Measurements from ENCODE around the gene RFPL1. TPM values are rescaled to one million over a fixed set of nuclear protein-coding genes. Genes with fewer than 3 reads are reported as not detected.

The RFPL1 gene
- total RNA-seq, 2 donors from 2014 or later = not detected

DNA sequence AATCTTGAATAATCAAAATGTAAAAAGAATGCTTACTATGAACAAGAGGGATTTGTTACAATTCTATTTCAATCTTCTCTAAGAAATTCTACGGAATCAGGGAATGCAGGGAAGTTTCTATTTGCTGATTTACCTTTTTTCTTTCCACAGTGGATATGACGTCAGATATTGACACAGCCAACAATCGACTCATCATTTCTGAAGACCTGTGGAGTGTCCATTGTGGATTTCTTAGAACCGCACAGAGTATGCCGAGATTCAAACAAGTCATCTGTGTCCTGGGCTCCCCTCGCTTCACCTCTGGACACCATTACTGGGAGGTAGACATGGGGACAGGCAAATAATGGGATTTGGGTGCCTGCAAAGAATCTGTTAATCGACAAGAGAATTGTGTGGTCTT, 4.1 kb upstream of the RFPL1 start:
- intact Hi-C loops (cut with DNase I, micrococcal nuclease) = no loop called here
- ATAC-seq (no peak), DNase-seq (no peak)

DNA sequence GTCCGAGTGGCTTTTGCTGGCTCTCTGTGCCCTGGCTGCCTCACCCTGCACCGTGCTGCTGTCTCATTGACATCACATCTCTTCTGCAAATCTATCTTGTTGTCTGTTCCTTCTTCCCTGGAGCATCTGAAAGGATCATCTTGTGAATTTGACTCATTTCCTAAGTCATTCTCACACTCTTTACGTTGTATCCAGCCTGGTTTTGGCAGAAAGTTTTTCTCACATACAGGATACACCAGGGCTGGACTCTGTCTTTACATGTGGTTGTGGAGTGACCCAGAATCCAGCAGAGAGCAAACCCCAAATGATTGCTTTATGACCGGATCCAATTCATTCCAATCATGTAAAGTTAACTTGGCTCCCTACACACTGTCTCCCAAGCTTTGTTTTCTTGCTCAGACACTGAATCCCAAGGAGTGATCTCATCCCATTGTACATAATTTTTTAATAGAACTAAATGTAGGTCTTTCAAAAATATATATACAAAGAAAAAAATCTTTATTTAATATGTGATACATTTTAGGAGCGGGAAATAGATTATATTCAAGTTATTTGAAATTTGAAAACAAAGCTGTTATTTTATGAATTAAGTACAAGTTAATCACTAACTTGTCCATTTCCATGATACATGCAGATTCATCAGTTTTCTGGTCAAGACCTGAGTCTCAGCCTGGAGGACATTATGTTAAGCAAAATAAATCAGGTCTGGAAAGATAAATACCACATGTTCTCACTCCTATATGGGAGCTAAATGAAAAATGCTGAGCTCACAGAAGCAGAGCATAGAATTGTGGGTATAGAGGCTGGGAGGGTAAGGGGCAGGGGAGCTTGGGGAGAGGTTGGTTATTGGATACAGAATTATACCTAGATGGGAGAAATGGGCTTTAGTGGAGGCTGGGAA, 2.9 kb upstream of the RFPL1 start:
- intact Hi-C loops (cut with DNase I, micrococcal nuclease) = no loop called here
- no peak for ATAC-seq
- DNase-seq = no peak

DNA sequence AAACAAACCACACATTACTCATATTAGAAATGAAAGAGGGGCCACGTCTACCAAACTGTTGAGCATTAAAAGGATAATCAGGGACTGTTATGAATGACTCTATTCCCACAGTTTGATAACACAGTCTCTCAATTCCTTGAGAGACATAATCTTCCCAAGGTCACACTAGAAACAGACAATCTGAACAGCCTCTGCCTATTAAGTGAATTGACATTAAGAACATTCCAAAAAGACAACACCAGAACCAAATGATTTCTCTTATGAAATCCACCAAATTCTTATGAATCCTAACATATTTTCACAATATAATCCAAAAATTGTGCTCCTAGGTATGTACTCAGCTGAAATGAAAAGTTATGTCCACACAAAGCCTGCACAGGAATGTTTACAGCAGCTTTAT, 4.6 kb downstream of the RFPL1 start:
- intact Hi-C loops (cut with DNase I, micrococcal nuclease) = no loop called here
- DNase-seq (no peak), ATAC-seq (no peak)

DNA sequence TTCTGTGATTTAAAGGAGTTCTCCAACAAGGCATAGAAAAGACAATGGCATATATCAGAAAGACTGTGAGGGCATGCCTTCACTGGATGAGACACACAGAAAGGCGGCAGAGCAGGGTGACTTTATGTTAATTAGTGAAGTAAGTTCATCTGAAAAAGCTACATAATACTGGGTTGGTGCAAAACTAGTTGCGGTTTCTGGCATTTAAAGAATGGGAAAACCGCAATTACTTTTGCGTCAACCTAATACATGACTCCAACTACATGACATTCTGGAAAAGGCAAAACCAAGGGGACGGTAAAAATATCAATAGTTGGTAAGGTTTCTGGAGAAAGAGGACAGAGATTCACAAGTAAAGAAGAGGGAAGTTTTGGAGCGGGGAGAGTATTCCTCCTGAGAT, 5.1 kb downstream of the RFPL1 start:
- intact Hi-C loops (cut with DNase I, micrococcal nuclease) = no loop called here
- DNase-seq (no peak), ATAC-seq (no peak)

DNA sequence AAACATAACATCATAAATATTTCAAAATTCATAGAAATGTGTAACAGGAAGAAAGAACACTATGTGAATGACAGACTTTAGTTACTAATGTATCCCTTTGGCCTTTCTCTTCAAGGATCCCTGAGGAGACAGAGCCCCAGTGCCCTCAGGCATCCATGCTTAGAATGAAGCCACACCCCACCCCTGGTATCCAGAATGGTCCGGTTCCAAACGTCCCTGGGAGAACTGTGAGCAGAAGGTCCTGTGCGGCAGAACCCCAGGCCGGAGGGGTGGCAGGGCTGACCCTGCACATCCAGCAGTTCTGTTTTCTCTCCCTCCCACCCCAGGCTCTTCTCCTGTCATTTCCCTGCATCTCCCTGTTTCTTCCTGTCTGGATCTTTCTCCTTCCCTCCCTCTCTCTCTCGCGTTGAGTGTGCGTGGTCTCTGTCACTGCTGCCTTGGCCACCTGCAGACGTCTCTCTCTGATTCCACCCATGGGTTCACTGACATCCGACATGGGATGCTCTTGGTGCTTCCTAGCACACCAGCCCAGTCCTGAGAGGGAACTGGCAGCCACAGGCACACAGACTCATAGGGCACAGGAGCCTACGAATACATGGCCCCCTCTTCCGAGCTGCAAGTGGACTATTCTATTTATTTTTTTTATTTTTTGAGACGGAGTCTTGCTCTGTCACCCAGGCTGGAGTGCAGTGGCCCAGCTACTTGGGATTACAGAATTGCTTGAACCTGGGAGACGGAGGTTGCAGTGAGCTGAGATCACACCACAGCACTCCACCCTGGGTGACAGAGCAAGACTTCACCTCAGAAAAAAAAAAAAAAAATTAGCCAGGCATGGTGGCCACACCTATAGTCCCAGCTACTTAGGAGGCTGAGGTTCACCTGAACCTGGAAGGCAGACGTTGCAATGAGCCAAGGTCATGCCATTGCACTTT, 5.7 kb downstream of the RFPL1 start:
- intact Hi-C loops (cut with DNase I, micrococcal nuclease) = no loop called here
- DNase-seq = no peak
- ATAC-seq = no peak

DNA sequence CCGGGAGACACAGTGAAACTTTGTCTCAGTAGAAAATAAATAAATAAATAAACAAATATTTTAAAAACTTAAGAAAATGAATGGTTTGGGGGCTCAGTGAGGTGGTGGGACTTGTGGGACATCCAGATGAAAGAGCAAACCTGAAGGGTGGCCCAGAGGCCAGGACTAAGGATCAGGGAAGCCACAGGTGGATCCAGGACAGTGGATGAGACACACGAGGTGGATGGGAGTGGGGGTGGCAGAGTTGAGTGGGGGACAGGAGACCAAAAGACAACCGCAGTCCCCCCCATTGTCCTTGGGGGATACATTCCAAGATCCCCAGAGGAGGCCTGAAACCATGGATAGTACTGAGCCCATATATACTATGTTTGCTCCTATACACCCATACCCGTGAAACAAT, 7.1 kb downstream of the RFPL1 start:
- intact Hi-C loops (cut with DNase I, micrococcal nuclease) = no loop called here
- no peak for DNase-seq
- no peak for ATAC-seq

DNA sequence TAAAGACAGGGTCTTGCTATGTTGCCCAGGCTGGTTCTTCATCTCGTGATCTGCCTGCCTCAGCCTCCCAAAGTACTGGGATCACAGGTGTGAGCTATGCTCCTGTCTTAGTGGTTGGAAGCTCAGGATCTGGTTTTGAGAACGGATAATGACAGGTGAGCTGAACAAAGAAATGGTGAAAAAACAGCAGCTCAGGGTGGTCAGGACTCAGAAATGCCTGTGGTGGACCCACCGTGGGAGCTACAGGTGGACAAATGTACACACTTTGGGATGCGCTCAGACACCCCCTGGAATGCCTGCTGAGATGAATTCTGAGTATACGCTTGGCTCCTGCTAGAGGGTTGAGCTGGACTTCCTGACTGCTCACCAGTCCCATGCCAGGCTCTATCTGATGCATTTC, 9.5 kb downstream of the RFPL1 start:
- intact Hi-C loops (cut with DNase I, micrococcal nuclease) = no loop called here
- DNase-seq (no peak), ATAC-seq (no peak)

DNA sequence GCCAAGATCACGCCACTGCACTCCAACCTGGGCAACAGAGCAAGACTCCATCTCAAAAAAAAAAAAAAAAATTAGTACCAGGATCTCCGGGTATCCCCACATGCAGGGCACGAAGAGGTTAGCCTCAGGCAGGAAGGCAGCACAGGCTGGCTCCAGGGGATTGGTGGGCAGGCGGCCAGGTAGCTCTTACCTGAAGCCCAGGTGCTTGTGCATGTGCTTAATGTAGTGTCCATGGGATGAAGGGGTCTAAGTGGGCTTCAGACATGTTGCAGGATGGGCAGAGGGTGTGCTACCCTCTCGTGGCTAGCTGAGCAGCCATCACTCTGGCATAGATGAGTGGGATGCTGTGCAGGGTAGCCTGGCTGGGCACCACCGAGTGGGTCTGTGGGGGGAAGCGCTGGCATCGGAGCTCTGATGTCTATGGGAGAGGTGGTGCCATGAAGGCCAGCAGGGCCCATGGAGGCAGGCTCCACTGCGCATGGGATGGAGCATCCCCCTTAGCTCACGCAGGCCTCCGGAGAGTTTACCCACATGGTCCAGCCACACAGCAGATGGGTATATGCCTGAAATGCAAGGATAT, 11.0 kb downstream of the RFPL1 start:
- intact Hi-C loops (cut with DNase I, micrococcal nuclease) = no loop called here
- ATAC-seq = no peak
- no peak for DNase-seq

DNA sequence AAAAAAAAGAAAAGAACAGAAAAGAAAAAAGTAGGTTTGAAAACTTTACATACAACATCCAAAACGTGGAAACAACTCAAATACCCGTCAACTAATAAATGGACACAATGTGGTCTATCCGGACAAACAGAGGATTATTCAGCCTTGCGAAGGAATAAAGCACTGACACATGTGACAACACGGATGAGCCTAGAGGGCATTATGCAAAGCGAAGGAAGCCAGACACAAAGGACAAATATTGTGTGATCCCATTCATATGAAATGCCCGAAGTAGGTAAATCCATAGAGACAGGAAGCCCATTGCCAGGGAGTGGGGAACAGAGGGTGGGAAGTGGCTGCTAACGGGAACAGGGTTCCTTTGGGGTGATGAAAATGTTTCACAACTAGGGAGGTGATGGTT, 11.8 kb downstream of the RFPL1 start:
- DNase-seq (no peak), ATAC-seq (no peak)
- intact Hi-C loops (cut with DNase I, micrococcal nuclease) = no loop called here

DNA sequence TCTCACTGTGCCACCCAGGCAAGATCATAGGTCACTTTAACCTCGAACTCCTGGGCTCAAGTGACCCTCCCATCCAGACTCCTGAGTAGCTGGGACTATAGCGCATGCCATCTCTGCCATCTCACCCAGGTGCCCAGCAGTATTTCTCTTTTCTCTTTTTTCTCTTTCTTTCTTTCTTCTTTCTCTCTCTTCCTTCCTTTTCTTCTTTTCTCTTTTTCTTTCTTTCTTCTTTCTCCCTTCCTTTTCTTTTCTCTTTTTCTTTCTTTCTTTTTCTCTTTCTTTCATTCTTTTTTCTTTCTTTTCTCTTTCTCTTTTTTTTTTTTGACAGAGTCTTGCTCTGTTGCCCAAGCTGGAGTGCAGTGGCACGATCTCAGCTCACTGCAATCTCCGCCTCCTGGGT, 13.5 kb downstream of the RFPL1 start:
- no peak for DNase-seq
- intact Hi-C loops (cut with DNase I, micrococcal nuclease) = no loop called here
- ATAC-seq = no peak

DNA sequence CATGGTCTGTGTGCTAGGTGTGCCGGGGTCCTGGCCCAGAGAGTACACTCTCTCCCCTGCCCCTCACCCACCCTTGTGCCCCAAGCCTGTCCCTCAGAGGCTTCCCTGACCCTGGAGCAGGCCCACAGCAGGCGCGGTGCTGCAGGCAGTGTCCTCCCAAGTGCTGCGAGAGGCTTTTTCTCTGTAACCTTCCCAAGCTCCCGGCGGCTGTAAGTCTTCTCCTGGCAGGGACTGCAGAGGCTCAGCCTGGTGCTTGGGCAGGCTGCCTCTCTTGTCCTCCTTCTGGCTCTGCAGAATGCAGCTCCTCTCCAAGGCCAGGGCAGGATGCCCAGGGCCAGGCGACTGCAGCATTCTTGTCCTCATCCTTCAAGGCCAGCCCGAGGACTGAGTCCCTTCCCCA, 15.9 kb downstream of the RFPL1 start:
- ATAC-seq (no peak), DNase-seq (no peak)
- intact Hi-C loops (cut with DNase I, micrococcal nuclease) = no loop called here

DNA sequence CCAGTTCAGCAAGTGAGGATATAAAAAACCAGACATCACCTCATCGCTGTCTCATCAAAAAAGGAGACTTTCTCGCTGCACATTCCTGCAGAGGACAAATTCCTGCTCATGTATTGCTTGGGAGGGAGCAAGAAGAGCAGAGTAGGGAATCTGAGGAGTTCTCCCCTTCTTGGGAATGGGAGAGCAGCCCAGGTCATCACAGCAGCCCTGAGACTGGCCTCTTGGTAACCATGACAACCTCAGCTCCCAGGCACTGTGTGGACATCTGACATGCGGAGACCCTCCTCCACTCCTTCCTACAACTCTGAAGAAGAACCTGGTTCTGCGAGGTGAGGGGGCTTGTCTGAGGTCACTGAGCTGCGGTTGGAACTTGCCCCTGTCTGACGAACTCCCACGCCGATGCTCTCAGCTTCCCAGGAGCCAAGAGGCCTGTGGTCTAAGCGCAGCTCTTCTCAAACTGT, 17.9 kb downstream of the RFPL1 start:
- DNase-seq (no peak), ATAC-seq (no peak)
- intact Hi-C loops (cut with DNase I, micrococcal nuclease) = no loop called here

DNA sequence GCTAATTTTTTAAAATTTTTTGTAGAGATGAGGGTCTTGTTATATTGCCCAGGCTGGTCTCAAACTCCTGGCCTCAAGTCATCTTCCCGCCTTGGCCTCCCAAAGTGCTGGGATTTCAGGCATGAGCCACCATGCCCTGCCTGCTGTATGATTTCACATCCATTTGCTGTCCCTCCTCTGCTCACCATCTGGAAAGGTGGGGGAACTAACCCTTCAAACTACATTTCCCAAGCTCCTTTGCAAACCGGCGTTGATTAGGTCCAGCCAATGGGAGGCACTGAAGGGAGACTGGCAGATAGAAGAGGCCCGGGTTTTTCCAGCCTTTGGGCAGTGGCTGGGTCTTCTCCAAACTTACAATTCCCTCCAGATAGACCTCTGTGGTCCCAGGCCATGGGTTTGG, 19.3 kb downstream of the RFPL1 start:
- no peak for DNase-seq
- intact Hi-C loops (cut with DNase I, micrococcal nuclease) = no loop called here
- ATAC-seq = peak; percentile 72

DNA sequence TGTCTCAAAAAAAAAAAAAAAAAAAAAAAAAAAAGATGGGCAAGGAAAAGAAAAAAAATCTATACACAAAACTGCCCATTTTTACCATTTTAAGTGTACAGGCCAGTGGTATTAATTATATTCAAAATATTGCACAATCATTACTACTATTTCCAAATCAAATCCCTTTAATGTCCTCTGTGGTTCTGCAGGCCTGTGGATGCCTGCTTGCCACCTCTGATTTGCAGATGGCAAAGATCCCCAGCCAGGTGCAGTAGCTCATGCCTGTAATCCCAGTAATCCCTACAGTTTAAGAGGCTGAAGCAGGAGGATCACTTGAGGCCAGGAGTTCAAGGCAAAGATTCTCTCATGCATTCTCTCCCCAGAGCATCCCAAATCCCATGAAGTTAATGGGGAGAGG, 20.2 kb downstream of the RFPL1 start:
- no peak for ATAC-seq
- no peak for DNase-seq
- intact Hi-C loops (cut with DNase I, micrococcal nuclease) = no loop called here

DNA sequence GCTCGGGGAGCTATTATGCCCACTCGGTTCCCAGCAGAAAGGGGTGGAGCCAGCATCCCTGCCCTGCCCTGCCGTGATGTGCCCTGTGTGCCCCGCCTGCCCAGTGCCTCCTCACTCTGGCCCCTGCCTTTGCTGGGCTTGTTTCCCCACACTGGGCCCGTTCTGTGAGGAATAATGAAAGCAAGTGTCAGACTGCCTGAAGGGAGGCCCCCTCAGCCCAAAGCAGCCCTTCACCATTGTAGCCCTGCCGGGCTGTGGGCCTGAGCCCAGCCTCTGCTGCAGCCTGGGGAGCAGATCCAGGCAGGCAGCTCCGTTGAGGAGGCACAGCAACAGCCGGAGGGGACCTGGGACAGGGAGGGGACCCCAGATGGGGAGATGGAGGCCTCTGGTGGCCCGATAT, 21.4 kb downstream of the RFPL1 start:
- intact Hi-C loops (cut with DNase I, micrococcal nuclease) = no loop called here
- no peak for ATAC-seq
- no peak for DNase-seq

DNA sequence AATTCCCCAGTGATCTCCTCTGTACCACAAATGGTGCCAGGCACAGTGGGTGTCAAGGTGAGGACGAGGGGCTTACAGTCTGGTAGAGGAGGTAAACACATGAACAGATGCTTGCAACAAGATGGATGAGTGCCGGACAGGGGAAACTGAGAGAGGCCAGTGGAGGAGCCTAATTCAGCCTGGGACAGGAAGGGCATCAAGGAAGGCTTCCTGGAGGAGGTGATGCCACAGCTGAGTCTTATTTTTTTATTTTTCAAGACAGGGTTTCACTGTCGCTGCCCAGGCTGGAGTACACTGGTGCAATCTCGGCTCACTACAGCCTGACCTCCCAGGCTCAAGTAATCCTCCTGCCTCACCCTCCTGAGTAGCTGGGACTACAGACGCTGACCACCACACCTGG, 22.9 kb downstream of the RFPL1 start:
- ATAC-seq (no peak), DNase-seq (no peak)
- intact Hi-C loops (cut with DNase I, micrococcal nuclease) = no loop called here

DNA sequence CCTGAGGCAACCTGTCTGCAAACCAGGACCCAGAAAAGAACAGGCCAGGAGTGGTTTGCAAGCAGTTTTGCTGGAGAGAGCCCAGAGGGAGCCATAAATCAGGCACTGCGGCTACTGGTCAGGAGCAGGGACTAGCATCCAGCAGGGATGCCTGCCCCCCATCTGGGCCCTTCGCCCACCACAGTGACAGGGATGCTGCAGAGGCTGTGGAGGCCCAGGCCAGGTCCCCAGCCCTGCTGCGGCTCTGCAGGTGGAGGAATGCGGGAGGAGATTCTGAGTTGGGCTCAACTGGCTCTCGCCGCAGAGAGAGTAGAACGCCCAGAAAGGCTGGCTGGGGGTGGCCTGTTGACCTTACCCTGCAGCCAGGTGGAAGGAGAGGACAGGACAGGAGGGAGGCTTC, 25.2 kb downstream of the RFPL1 start:
- intact Hi-C loops (cut with DNase I, micrococcal nuclease) = no loop called here
- DNase-seq (no peak), ATAC-seq (no peak)

DNA sequence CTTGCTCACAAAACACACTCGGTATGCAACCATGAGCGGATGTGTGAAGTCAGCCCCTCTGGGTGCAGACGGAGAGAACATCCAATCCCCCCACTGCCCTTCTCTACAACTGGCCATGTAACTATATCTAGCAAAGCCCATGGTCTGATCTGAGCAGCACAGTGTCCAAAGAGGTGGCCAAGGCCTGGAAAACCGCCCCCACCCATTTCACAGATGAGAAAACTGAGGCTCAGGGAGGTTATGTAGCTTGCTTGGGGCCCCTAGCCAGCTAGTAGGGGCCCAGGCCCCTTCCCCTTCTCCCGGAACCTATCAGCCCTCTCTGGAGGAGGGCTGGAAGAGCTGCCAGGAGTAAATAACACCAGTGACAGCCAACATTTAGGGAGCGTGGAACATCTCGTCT, 26.2 kb downstream of the RFPL1 start:
- DNase-seq (no peak), ATAC-seq (no peak)
- intact Hi-C loops (cut with DNase I, micrococcal nuclease) = no loop called here

DNA sequence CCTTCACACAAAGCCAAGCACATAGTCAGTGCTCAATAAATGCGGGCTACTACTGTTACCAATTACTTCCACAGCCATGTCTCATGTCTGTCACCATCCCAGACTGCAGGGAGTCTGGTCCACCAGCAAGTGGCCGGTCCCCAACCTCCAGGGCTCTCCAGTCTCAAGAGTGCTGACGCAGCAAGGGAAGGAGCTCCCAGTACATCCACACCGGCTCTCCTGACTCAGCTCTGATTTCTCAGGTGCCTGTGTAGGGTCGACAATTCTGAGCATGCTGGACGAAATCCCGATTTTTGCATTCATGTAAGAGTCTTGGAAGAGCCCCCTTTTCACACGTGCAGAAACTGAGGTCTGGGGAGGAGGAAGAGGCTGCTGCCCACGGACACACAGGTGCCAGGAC, 31.4 kb downstream of the RFPL1 start:
- DNase-seq = no peak
- ATAC-seq = peak; percentile 25
- intact Hi-C loops (cut with DNase I, micrococcal nuclease) = no loop called here
